ENCODE results near the gene PTGFRN.

- TF ChIP-seq CTCF (conservative IDR thresholded peaks at IDR 0.05; ENCODE audit: low read depth, low read length) (no peak), EZH2phosphoT487 (IDR thresholded peaks at IDR 0.05; ENCODE audit: borderline replicate concordance, low read length) (no peak), EZH2 (IDR thresholded peaks at IDR 0.05; ENCODE audit: low read length, unreplicated experiment) (no peak)
These were observed 4.9 kb upstream of the PTGFRN start for GRCh38 chr1:116904791-116905320.
